HL-60 (cell line): ENCODE measurements around the gene CMTM5.

Source experiments
- GABPA ChIP-seq: IDR thresholded peaks from 2 replicates; pipeline ENCODE4 v1.6.1; 2012; ENCODE audit warnings: low read depth
- POLR2AphosphoS5 ChIP-seq: IDR thresholded peaks from 2 replicates; pipeline ENCODE4 v1.6.1; 2012; ENCODE audit warnings: low read depth
- REST ChIP-seq: IDR thresholded peaks from 2 replicates; pipeline ENCODE4 v1.6.1; 2012; ENCODE audit warnings: low read depth; ENCODE audit not compliant: insufficient replicate concordance
- SPI1 ChIP-seq: IDR thresholded peaks from 2 replicates; pipeline ENCODE4 v1.6.1; 2012; ENCODE audit warnings: low read depth, mild to moderate bottlenecking, borderline replicate concordance
- TF ChIP-seq, protein P1 (sequence below): IDR thresholded peaks from one replicate; pipeline ENCODE4 v1.5.1; 2011; ENCODE audit warnings: low read length, control low read depth, inconsistent platforms; ENCODE audit not compliant: insufficient read depth

DNA sequence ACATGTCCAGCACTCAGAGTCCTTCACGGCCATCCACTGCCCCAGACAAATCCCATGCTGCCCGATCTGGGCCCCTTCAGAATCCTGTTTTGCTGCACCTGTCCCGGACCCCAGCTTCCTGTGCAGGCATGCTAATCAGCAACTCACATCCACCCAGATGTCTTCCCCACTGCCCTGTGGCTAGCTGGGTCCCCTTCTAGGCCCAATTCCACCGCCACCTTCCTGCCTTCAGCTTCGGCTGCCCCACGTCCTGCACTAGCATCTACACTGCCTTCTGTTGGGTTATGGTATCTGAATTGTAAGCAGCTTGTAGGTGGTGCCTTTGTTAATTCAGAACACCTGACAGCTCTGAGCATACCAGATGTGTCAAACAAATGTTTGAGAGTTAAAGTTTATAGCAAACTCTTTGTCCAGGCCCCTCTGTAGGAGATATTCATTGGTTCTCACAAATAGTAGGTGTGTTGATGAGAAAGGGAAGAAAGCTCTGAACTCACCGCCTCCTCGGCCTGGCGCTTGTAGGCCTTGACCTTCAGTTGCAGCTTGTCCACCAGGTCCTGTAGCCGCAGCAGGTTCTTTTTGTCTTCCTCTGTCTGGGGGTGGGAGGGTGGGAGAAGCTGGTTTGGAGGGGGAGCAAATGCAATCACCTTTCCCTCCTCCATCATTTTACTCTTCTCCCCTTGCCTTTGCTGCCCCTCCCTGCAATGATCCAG, 6.0 kb downstream of the CMTM5 start:
- TF ChIP-seq REST: no peak
- TF ChIP-seq, protein P1, sequence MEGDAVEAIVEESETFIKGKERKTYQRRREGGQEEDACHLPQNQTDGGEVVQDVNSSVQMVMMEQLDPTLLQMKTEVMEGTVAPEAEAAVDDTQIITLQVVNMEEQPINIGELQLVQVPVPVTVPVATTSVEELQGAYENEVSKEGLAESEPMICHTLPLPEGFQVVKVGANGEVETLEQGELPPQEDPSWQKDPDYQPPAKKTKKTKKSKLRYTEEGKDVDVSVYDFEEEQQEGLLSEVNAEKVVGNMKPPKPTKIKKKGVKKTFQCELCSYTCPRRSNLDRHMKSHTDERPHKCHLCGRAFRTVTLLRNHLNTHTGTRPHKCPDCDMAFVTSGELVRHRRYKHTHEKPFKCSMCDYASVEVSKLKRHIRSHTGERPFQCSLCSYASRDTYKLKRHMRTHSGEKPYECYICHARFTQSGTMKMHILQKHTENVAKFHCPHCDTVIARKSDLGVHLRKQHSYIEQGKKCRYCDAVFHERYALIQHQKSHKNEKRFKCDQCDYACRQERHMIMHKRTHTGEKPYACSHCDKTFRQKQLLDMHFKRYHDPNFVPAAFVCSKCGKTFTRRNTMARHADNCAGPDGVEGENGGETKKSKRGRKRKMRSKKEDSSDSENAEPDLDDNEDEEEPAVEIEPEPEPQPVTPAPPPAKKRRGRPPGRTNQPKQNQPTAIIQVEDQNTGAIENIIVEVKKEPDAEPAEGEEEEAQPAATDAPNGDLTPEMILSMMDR: no peak
- no peak for TF ChIP-seq POLR2AphosphoS5
- TF ChIP-seq GABPA: no peak
- no peak for TF ChIP-seq SPI1
